Measurements from ENCODE around the gene ADAM23.

ADAM23 gene

DNA sequence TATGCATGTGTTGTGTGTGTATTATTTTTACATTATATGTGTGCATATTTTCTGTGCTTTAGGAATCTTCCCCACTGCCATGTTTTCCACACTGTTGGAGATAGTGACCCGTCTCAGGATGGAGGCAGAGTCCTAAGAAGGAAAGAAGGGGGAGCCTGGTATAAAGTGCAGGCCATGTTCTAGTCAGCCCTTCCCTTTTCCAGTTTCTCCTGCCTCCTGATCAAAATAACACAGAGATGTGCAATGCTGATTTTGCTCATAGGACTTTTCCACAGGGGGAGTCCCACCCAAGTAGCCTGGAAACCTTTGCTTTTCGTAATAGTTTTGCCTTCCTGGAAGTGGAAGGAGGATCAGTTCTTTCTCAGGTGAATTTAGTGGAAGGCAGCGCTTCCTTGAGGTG is 126.1 kb downstream of the ADAM23 start:
- Histone ChIP-seq H3F3A (ENCODE audit: insufficient read depth) (no peaks in the 10 kb centered on the region), H3K4me2 (ENCODE audit: low read depth, low read length, poor library complexity, severe bottlenecking) (no peak overlapping the region), H3K27ac (ENCODE audit: low read depth, low read length) (no peak overlapping the region), H3K9me2 (replicated peaks; ENCODE audit: insufficient read depth, low read length) (no peaks in the 10 kb centered on the region), H4K20me1 (ENCODE audit: low read depth, low read length) (no peaks in the 10 kb centered on the region), H3K9ac (ENCODE audit: low read length) (no peak overlapping the region), H3K4me3 (ENCODE audit: insufficient read depth, low read length, poor library complexity, severe bottlenecking) (no peak overlapping the region), H3K36me3 (ENCODE audit: low read length) (no peaks in the 10 kb centered on the region), H3K79me2 (ENCODE audit: insufficient read depth, low read length) (no peaks in the 10 kb centered on the region), H3K27me3 (ENCODE audit: low read length) (no peaks in the 10 kb centered on the region), H2AFZ (ENCODE audit: low read depth, low read length, severe bottlenecking) (no peak overlapping the region), H3K9me3 (ENCODE audit: insufficient read depth, low read length) (no peaks in the 10 kb centered on the region)
- no peak for TF ChIP-seq EZH2phosphoT487 (conservative IDR thresholded peaks at IDR 0.05; ENCODE audit: low read length)
- TF ChIP-seq, protein P1, sequence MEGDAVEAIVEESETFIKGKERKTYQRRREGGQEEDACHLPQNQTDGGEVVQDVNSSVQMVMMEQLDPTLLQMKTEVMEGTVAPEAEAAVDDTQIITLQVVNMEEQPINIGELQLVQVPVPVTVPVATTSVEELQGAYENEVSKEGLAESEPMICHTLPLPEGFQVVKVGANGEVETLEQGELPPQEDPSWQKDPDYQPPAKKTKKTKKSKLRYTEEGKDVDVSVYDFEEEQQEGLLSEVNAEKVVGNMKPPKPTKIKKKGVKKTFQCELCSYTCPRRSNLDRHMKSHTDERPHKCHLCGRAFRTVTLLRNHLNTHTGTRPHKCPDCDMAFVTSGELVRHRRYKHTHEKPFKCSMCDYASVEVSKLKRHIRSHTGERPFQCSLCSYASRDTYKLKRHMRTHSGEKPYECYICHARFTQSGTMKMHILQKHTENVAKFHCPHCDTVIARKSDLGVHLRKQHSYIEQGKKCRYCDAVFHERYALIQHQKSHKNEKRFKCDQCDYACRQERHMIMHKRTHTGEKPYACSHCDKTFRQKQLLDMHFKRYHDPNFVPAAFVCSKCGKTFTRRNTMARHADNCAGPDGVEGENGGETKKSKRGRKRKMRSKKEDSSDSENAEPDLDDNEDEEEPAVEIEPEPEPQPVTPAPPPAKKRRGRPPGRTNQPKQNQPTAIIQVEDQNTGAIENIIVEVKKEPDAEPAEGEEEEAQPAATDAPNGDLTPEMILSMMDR (IDR thresholded peaks at IDR 0.05; ENCODE audit: insufficient read depth, low read length, poor library complexity, severe bottlenecking): no peak

DNA sequence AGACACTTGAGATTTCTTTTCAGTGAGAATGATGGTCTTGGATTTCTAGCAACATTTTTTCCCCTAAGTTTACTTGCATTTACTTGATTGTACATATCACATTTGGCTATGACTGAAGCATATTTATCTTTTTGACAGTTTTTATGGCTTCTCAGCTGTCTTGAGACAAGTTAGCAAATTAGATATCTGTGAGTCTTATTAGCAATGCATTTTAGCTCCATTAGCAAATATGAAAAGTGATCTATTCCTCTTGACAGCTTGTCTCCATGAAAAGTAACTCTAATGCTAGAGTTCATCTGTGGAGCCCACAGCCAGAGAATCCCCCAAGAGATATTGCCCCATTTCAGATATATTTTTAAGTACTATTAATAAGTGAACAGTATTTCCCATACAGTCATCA is 126.9 kb downstream of the ADAM23 start:
- no peak overlapping the region for H3K9ac ChIP-seq (ENCODE audit: low read length)

DNA sequence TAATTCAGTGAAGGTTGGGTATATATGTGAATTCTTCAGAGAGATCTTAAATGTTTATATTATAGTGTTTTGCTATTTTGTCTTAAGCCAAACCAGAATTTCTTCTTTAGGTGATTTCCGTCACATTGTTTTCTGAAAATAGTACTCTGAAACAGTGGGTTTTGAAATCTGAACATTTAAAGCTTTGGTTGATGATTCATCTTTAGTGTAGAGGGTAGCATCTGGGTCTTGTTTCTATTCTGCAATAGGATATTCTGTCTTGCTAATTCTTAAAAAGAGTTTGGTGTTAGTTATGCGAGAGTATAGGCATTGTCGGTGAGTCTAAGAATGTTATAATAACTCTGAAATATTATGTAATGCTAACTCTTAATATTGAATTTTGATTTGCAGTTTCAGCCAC is 129.4 kb downstream of the ADAM23 start:
- Histone ChIP-seq H4K20me1 (ENCODE audit: low read depth, low read length) (no peaks in the 10 kb centered on the region), H3K27ac (ENCODE audit: low read depth, low read length) (no peak overlapping the region), H3K9me2 (replicated peaks; ENCODE audit: insufficient read depth, low read length) (no peaks in the 10 kb centered on the region), H3K36me3 (ENCODE audit: low read length) (no peaks in the 10 kb centered on the region), H3K4me2 (ENCODE audit: low read depth, low read length, poor library complexity, severe bottlenecking) (no peak overlapping the region), H3F3A (ENCODE audit: insufficient read depth) (no peaks in the 10 kb centered on the region), H3K27me3 (ENCODE audit: low read length) (no peaks in the 10 kb centered on the region), H3K9me3 (ENCODE audit: insufficient read depth, low read length) (no peaks in the 10 kb centered on the region), H3K79me2 (ENCODE audit: insufficient read depth, low read length) (no peaks in the 10 kb centered on the region), H3K4me3 (ENCODE audit: insufficient read depth, low read length, poor library complexity, severe bottlenecking) (no peak overlapping the region), H2AFZ (ENCODE audit: low read depth, low read length, severe bottlenecking) (no peak overlapping the region), H3K9ac (ENCODE audit: low read length) (no peak overlapping the region)
- no peak for TF ChIP-seq EZH2phosphoT487 (conservative IDR thresholded peaks at IDR 0.05; ENCODE audit: low read length)
- TF ChIP-seq, protein P1 (IDR thresholded peaks at IDR 0.05; ENCODE audit: insufficient read depth, low read length, poor library complexity, severe bottlenecking): no peak

More for the DNA sequence above, 126.9 kb downstream of the ADAM23 start:
- TF ChIP-seq, protein P1 (IDR thresholded peaks at IDR 0.05; ENCODE audit: insufficient read depth, low read length, poor library complexity, severe bottlenecking): no peak
- TF ChIP-seq EZH2phosphoT487 (conservative IDR thresholded peaks at IDR 0.05; ENCODE audit: low read length): no peak
- H4K20me1 ChIP-seq (ENCODE audit: low read depth, low read length): no peaks in the 10 kb centered on the region
- H3K27me3 ChIP-seq (ENCODE audit: low read length): no peaks in the 10 kb centered on the region
- no peak overlapping the region for H2AFZ ChIP-seq (ENCODE audit: low read depth, low read length, severe bottlenecking)
- no peak overlapping the region for H3K27ac ChIP-seq (ENCODE audit: low read depth, low read length)
- H3F3A ChIP-seq (ENCODE audit: insufficient read depth): no peaks in the 10 kb centered on the region
- H3K4me2 ChIP-seq (ENCODE audit: low read depth, low read length, poor library complexity, severe bottlenecking): no peak overlapping the region
- H3K9me3 ChIP-seq (ENCODE audit: insufficient read depth, low read length): no peaks in the 10 kb centered on the region
- no peaks in the 10 kb centered on the region for H3K79me2 ChIP-seq (ENCODE audit: insufficient read depth, low read length)
- no peak overlapping the region for H3K4me3 ChIP-seq (ENCODE audit: insufficient read depth, low read length, poor library complexity, severe bottlenecking)
- H3K36me3 ChIP-seq (ENCODE audit: low read length): no peaks in the 10 kb centered on the region
- no peaks in the 10 kb centered on the region for H3K9me2 ChIP-seq (replicated peaks; ENCODE audit: insufficient read depth, low read length)
